GM12878 (cell line): Measurements from ENCODE around the gene SLC7A5.

Source experiments
- MTA2 ChIP-seq: fragments of 450-650 bp; IDR thresholded peaks from 2 replicates; pipeline ENCODE4 v1.6.1; 2016; ENCODE audit warnings: low read depth, mild to moderate bottlenecking, moderate library complexity
- MXI1 ChIP-seq: fragments of 150-350 bp; IDR thresholded peaks from 2 replicates; pipeline ENCODE4 v1.6.1; 2011; ENCODE audit warnings: low read depth, mild to moderate bottlenecking, inconsistent platforms, low read length, improper control_type of control experiment
- NFIC ChIP-seq: IDR thresholded peaks from 2 replicates; pipeline ENCODE4 v1.6.1; 2012; ENCODE audit warnings: low read depth, mild to moderate bottlenecking, inconsistent platforms, low read length, moderate library complexity
- NFYA ChIP-seq: IDR thresholded peaks from 2 replicates; pipeline ENCODE4 v1.6.1; 2011; ENCODE audit warnings: low read depth, mild to moderate bottlenecking, low read length, improper control_type of control experiment, borderline replicate concordance
- POLR2A ChIP-seq: IDR thresholded peaks from 2 replicates; pipeline ENCODE4 v1.6.1; 2011; ENCODE audit warnings: low read depth, mild to moderate bottlenecking, low read length
- POLR2AphosphoS5 ChIP-seq: IDR thresholded peaks from 2 replicates; pipeline ENCODE4 v1.6.1; 2011; ENCODE audit warnings: mild to moderate bottlenecking, low read length, inconsistent platforms
- SMC3 ChIP-seq: IDR thresholded peaks from 2 replicates; pipeline ENCODE4 v1.6.1; 2011; ENCODE audit warnings: low read length, improper control_type of control experiment, borderline replicate concordance
- SUPT20H ChIP-seq: IDR thresholded peaks from 2 replicates; pipeline ENCODE4 v1.6.1; 2011; ENCODE audit warnings: low read depth, mild to moderate bottlenecking, low read length, moderate library complexity, borderline replicate concordance; ENCODE audit not compliant: control insufficient read depth
- TF ChIP-seq, protein P1 (sequence below), 3 experiments: IDR thresholded peaks in 2 of 3; conservative IDR thresholded peaks in 1 of 3; 2 replicates each; pipeline ENCODE4 v1.5.1; 2011; ENCODE audit warnings: low read depth in 3 of 3, low read length in 3 of 3, mild to moderate bottlenecking in 3 of 3, control low read depth in 2 of 3, moderate library complexity in 2 of 3, inconsistent platforms in 1 of 3, mixed read lengths in 1 of 3; ENCODE audit not compliant: control insufficient read depth in 2 of 3, insufficient read depth in 1 of 3; ENCODE audit errors: extremely low read depth in 1 of 3
- TF ChIP-seq, protein P2 (sequence below): fragments of 450-650 bp; IDR thresholded peaks from 2 replicates; pipeline ENCODE4 v1.6.1; 2016; ENCODE audit warnings: mild to moderate bottlenecking

DNA sequence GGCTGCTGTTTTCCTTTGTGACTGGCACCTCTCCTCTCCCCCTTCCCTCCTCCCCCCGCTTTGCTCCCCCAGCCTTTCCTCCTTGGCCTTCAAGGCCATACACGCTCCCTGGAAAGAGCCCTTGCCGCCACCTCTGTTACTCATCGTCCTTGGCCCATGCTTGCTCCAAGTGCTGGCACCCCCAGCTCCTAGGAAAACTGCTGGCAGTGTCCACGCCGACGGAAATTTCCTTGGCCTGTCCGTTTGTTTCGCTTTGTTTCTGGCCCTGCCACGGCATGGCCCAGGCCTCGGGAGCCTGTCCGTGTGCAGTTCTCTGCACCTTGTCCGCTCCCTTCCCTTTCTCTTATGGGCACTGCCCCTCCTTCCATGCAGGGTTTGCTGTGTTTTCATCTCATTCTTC is 49.0 kb upstream of the SLC7A5 start:
- TF ChIP-seq POLR2A (no peak), SUPT20H (no peak), POLR2AphosphoS5 (no peak), MTA2 (no peak), NFYA (no peak), SMC3 (no peak), MXI1 (no peak), NFIC (no peak)
- TF ChIP-seq, protein P1, sequence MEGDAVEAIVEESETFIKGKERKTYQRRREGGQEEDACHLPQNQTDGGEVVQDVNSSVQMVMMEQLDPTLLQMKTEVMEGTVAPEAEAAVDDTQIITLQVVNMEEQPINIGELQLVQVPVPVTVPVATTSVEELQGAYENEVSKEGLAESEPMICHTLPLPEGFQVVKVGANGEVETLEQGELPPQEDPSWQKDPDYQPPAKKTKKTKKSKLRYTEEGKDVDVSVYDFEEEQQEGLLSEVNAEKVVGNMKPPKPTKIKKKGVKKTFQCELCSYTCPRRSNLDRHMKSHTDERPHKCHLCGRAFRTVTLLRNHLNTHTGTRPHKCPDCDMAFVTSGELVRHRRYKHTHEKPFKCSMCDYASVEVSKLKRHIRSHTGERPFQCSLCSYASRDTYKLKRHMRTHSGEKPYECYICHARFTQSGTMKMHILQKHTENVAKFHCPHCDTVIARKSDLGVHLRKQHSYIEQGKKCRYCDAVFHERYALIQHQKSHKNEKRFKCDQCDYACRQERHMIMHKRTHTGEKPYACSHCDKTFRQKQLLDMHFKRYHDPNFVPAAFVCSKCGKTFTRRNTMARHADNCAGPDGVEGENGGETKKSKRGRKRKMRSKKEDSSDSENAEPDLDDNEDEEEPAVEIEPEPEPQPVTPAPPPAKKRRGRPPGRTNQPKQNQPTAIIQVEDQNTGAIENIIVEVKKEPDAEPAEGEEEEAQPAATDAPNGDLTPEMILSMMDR (IDR thresholded peaks at IDR 0.05 in 2 of 3, conservative IDR thresholded peaks at IDR 0.05 in 1 of 3; ENCODE audit: control insufficient read depth in 2 of 3, extremely low read depth in 1 of 3, insufficient read depth in 1 of 3, low read depth in 3 of 3, low read length in 3 of 3): no peak
- TF ChIP-seq, protein P2, sequence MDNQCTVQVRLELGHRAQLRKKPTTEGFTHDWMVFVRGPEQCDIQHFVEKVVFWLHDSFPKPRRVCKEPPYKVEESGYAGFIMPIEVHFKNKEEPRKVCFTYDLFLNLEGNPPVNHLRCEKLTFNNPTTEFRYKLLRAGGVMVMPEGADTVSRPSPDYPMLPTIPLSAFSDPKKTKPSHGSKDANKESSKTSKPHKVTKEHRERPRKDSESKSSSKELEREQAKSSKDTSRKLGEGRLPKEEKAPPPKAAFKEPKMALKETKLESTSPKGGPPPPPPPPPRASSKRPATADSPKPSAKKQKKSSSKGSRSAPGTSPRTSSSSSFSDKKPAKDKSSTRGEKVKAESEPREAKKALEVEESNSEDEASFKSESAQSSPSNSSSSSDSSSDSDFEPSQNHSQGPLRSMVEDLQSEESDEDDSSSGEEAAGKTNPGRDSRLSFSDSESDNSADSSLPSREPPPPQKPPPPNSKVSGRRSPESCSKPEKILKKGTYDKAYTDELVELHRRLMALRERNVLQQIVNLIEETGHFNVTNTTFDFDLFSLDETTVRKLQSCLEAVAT: no peak
